HEK293T (cell line): ENCODE data around the gene BAG3.

Experiments
- CTBP1 ChIP-seq: fragments of 450-650 bp; IDR thresholded peaks from 2 replicates; pipeline ENCODE4 v1.6.1; 2016; ENCODE audit warnings: borderline replicate concordance
- FOXK2 ChIP-seq: fragments of 450-650 bp; IDR thresholded peaks from 2 replicates; pipeline ENCODE4 v1.6.1; 2016; ENCODE audit warnings: mild to moderate bottlenecking
- L3MBTL2 ChIP-seq: fragments of 450-650 bp; conservative IDR thresholded peaks from 2 replicates; pipeline ENCODE4 v1.6.1; 2016; ENCODE audit warnings: mild to moderate bottlenecking

DNA sequence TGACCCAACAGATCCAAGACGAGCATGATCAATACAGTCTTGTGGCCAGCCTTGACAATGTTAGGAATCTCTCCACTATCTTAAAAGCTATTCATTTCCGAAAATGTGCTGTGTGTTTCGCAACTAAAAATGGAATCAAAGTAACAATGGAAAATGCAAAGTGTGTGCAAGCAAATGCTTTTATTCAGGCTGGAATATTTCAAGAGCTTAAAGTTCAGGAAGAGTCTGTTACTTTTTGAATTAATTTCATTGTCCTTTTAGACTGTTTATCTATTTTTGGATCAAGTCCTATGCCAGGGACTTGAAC, 30.1 kb upstream of the BAG3 start:
- no peak for TF ChIP-seq L3MBTL2
- TF ChIP-seq CTBP1, result no peak
- no peak for TF ChIP-seq FOXK2
